TTC549 (cell line): ENCODE results near the gene TTPAL.

ENCODE experiments used
- FAIRE-seq: peaks from 2 replicates; lab custom pipeline; 2012; peaks lifted over from hg19 to GRCh38; lab: Jason Lieb, UNC

Gene TTPAL

DNA sequence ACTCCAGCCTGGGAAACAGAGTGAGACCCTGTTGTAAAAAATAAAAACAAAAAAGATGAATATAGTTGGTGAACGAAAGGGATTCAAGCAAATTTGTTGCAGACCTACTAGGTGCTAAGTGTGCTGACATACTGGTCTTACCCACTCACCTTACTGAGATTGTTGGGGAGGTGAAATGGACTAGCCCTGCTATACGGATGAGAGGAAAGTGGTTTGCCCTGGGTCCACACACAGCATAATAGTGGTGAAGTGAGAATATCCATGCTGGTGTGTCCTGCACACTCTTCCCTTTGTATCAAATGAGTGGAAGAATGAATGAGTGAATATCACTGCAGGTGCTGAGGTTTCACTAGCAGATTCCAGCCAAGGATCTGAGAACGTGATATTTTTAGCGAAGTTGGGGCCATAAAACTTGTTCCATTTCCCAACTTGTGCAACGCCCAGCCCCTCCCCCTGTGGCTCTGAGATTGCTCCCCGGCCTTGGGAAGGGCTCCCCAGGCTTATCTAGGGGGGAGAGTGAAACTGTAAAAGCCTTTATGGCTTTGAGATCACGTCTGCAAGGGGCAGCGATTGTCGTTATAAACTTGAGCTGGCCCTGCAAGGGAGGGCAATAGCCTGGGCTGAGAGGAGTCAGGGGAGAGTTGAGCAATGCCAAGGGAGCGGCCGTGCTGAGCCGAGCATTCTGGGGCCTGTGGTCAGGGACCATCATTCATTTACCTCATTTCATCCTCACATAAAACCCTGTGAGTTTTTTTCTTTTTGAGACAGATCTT, 33.2 kb upstream of the TTPAL start:
- FAIRE-seq = no peak

DNA sequence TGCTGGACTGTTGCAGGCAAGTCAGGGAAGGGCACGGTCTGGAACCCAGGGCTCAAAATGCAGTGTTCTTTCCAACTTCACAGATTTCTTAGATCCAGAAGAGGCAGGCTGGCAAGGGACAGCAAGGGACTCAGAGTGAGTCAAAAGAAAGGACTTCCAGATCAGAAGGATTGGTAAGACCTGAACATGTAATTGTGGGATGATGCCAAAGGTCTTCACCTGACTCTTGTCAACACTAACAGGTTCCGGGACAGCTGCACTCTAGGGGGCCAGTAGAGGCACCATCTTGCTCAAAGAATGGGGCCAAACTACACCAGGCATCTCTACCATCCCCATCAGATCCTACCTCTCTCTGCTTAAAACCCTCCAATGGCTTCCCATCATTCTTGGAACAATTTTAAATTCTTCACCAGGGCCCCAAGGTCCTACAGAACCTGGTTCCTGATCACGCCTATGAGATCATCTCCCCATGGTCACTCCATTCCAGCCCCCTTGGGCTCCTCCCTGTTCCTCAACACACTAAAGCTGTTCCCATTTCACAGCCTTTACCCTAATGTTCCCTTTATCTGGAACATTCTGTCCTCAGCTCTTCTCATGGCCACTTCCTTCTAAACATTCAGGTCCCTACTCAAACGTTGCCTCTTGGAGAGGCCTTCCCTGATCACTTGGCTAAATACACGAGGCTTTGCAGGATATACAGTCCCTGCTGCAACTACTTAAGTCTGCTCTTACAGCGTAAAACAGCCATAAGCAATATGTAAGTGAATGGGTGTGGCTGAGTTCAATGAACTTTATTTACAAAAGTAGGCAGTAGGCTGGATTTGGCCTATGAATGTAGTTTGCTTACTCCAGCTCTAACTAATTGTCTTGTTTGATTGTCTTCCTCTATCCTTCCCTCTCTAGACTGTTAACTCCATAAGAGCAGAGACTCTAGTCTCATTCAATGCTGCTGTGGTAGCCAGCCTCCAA, 29.6 kb upstream of the TTPAL start:
- FAIRE-seq = no peak

DNA sequence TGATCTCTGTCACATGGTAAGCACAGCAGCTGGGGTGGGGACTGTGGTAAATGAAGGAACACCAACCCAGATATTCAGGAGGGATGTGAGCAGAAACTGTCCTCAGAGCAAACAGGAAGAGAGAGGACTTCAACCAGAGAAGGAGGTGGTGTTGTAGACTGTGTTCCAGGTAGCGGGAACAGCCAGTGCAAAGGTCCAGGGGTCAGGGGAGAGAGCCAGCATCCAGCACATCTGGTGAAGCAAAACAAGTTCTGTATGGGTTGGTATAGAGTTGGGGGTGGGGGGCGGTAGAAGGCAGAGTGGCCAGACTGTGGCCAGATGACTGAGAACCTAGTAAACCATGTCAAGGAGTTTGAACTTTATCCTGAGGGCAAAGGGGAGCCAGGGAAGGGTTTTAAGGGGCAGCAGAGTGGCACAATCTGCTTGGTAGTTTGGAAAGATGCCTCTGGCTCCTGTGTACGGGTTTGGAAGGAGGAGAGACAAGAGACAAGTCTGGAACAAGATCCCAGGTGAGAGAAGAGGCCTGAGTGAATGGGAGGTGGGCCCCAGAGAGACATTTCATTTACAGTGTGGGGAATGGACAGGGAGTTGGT, 27.8 kb upstream of the TTPAL start:
- no peak for FAIRE-seq

DNA sequence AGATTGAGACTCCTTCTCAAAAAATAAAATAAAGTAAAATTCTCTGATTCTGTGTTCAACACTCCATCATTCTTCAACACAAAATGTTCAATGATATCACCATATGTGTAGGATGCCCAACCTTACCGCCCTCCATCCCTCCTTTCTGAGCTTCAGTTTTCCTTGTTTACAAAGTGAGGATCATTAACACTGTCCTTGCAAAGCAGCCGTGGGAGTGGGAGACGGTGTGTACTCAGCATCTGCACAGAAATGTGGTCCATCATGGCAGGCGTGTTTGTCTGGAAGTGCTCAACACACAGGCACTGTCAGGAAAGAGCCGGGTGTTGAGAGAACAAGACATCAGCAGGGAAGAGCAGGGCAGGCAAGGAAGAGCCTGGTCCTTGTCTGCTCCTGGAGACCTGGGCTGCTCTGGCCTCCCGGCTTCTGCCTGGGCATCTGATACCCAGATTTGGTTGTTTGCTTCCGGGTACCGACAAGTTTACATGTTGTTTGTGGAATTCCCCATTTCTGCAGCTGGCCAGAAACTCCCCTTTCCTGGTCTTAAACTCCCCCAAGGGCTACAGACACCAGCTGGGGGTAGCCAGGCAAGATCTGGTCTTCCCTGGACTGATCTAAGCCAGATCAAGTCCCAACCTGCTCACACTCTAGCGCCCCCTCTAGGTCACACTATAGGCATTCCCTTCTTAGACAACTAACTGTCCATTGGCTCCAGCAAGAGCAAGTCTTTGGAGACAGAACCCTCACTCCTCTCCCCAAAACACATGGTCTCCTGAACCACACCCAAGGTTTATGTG, 26.7 kb upstream of the TTPAL start:
- FAIRE-seq = no peak

DNA sequence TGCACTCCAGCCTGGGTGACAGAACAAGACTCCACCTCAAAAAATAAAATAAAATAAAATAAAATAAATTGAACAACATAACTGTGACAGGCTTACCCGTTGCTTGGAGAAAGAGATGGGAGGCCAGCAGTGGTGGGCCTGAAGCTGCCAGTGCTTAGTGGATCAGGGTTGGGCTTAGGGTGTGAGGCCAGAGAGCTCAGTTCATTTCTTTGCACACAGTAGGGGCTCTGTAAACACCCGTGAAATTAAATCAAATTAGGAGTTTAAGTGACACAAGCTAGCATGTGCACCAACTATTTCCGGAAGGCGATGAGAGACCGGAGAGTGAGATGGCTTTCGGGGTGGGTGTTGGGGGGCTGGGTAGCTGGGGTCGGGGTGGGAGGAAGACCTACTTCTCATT, 25.8 kb upstream of the TTPAL start:
- FAIRE-seq = no peak

DNA sequence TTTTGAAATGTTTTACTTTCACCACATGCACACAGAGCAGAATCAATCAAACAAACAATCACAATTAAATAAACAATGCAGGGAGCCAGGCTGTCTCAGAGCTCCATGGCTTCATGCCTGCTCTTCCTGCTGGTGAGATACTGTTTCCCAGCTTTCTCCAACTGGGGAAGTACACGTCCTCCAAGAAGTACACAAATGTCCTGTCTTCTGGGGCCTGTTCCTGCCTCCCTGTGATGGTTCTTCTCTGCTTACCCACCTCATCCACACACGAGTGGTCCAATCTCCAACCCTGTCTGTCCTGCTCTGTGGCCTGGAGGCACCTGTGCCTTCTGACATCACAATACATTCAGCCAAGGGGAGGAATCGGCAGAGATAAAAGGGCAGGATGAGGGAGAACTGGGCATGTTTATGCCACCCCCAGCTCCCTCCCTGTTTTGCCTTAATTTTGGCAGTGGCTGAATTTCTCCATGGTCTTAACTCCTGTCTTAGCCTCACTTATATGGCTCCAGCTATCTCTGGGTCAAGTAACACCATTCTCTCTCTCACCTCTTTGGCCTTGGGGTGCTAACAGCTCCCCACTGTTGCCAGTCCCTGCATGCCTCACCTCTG, 25.3 kb upstream of the TTPAL start:
- FAIRE-seq = no peak

DNA sequence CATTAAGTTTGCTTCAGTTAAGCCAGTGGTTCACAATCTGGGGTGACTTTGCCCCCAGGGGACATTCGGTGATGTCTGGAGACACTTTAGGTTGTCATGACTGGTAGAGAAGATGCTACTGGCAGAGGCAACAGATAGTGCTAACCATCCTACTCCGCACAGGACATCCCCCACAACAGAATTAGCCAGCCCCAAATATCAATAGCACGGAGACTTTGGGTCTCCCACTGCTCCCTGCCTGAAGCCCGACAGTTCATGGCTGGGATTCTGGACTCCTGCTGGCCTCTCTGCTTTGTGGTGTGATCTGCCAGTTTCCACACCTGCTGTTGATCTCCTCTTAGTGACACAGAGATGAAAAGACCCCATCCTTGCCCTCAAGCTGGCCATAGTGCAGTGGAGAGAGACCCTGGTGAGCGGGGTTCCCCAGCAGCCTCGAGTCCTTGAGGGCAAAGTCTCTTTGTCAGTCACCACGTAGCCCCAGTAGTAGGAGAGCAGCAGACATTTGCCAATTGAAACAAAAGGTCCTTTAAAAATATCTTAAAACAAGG, 24.7 kb upstream of the TTPAL start:
- FAIRE-seq = no peak

DNA sequence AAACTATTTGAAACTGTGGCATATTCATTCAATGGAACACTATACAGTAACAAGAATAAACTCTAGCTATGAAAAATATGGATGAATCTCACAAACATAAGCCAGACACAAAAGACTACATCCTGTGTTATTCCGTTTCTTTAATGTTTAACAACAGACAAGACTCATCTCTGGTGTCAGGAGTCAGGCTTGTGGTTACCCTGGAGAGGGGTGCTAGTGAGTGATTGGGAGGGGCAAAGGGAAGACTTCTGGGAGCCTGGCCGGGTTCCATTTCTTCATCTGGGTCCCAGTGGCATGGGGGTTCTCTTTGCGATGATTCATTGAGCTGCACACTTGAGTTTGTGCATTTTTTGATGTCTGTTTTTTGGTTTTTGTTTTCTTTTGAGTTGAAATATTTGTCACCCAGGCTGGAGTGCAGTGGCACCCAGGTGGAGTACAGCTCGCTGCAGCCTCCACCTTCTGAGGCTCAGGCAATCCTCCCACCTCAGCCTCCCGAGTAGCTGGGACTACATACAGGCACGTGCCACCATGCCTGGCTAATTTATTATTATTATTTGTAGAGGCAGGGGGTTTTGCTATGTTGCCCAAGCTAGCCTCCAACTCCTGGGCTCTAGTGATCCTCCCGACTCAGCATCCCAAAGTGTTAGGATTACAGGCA, 21.2 kb upstream of the TTPAL start:
- no peak for FAIRE-seq

DNA sequence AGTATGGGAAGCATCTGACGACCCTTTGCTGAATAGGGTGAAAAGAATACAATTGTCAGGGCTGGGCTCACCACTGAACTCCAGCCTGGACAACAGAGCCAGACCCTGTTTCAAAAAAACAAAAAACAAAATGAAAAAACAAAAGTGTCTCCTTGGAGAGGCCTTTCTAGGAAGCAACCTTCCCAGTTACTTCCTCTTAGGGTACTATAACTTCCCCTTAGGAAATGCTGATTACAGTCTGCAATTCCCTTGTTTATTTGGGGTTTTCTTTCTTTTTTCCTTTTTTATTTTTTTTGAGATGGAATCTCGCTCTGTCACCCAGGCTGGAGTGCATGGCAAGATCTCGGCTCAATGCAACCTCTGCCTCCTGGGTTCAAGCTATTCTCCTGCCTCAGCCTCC, 20.5 kb upstream of the TTPAL start:
- no peak for FAIRE-seq

DNA sequence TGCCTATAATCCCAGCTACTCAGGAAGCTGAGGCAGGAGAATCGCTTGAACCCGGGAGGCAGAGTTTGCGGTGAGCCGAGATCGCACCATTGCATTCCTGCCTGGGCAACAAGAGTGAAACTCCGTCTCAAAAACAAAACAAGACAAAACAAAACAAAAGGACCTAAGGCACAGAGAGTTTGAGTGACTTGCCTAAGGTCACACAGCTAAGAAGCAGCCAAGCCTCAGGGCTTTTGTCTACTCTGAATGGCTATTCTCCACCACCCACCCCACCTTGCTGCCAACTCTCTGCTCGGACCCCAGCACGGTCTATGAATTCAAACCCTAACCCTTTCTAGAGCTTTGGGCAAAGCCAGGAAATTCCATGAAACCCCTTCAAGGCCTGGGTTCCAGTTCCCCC, 19.1 kb upstream of the TTPAL start:
- no peak for FAIRE-seq

DNA sequence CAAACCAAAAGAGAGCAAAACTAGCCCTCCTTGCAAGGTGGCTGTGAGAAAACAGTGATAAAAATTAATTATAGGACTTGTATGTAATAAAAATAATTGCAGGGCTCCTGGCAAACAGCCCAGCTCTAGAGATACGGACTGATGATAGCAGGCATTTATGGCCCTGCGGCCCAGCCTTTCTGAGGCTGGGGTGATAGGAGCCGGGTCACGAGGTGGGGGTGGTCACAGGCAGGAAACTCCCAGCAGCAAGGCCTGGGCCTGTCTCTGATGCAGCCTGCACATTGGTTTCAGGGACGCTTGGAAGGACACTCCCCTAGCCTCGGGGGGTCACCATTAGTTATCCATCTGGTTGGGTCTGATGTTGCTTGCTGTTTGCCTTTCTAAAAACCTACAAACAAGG, 18.7 kb upstream of the TTPAL start:
- FAIRE-seq = no peak

DNA sequence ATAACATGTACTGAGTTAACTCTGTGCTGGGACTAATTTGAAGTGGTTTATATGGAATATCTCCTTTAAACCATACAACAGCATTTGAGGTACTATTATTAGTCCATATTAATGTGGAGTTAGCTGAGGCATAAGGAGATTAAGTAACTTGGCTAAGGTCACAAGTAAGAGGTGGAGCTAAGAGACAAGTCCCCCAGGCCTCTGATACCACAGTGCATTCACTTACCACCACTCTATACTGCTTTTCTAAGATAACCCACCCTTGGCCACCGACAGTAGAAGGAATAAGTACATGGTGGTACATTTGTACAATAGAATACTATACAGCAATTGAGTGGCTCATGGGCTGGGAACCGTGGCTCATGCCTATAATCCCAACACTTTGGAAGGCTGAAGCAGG, 16.4 kb upstream of the TTPAL start:
- no peak for FAIRE-seq

DNA sequence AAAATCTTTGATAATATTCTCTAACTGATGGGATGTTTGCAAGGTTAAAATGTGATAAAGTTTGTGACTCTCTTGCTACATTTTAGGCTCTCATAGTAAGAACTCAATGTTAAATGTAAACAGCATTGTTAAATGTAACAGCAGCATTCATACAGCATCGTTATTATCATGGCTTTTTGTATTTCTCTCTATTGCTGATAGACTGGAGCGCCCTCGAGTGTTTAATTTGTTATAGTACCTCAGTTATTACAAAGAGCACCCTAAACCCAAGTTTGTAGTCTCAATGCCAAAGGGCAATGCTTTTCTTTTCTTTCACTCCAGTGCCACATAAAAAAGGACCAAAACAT, 14.9 kb upstream of the TTPAL start:
- FAIRE-seq = peak; percentile 41

DNA sequence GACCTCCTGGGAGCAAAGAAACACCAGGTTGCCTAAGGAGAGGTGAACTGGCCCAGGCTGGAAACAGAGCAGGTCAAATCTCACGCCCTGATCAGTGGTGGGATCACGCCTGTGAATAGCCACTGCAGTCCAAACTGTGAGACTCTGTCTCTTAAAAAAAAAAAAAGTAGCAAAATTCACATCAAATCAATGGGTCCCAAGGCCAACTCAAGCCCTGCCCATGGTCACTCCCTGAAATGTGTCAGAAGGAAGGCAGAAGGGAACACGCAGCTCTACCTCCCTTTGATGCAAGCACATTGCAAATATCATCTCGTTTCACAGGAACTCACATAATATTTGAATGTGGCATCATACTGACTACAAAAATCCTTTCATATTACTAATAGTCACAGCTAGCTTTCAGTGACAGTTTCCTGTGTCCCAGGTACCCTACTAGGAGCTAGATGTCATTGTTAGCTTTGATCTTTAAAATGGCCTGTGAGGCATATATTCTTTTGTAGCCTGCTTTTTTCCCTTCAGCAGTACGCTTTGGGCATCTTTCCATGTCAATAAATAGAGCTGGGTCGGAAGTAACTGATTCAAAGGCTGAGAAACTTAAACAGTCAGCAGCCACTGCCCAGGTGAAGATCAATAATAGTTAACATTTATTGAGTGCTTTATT, 14.4 kb upstream of the TTPAL start:
- no peak for FAIRE-seq

DNA sequence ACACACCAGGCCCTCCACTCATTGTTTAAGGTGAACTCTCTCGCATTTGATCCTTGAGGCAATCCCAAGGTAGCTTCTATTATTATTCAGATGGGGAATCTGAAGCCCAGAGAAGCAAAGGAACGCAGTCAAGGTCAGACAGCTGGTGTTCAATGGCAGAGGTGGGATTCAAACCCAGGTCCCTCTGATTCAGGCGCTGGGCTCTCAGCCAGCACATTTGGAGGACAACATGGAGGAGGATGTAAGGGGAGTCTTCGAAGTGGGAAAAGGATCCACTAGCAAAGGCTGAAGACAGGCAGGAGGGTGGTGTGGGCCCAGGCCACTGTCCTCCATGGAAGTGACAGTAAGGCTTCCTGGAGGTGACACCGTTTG, 13.9 kb upstream of the TTPAL start:
- FAIRE-seq = no peak

DNA sequence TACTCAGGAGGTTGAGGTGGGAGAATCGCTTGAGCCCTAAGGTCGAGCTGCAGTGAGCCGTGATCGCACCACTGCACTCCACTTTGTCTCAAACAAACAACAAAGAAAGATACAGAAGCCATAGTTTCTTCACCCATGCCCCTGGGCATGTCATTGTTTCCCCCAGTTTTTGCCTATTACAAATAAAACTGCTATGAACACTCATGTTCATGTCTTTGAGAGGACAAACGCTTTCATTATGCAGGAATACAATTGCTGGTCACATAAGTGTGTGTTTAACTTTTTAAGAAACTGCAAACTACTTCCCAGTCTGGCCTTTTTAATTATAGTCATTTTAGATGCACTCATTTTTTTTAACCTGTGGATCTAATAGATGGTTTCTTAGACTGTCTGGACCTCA, 12.2 kb upstream of the TTPAL start:
- FAIRE-seq = no peak

DNA sequence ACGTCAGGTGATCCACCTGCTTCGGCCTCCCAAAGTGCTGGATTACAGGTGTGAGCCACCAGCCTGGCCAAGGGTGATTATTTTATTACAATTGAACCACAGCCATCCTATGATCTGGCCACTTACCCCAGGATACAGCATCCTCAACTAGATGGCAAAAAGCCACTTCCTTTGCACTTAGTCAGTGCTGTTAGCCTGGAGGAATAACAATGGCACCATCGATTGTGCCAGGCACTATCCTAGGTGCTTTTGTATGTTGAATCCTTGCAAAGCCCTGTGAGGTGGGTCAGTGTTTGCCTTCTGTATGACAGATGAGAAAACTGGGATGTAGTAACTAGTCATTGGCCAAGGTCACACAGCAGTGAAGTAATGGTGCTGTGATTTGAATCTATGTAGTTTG, 11.2 kb upstream of the TTPAL start:
- FAIRE-seq = no peak

DNA sequence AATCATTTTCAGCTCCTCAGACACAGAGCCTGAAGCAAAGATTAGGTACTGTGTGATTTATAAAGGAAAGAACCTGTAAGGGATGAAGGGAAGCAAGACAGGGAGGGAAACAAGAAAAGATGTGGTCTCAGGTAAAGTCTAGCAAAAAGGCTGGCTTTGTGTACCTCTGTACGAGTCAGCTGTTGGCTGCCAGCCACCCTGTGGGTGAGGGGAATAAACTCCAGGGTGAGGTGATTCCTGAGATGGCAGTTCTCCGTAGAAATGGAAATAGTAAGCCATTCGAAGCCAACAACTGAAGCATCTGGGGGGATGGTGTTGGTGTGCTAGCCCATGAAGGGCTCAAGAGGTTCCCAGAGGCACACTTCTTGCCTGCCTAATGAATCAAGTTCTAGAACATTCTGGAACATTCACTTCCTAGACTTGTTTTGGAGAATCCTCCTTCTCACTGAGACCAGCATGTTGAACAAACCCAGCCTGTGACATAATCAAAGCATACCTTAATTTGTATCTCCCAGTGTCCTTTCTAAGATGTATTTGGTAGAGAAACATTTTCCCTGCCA, 10.6 kb upstream of the TTPAL start:
- FAIRE-seq = no peak

DNA sequence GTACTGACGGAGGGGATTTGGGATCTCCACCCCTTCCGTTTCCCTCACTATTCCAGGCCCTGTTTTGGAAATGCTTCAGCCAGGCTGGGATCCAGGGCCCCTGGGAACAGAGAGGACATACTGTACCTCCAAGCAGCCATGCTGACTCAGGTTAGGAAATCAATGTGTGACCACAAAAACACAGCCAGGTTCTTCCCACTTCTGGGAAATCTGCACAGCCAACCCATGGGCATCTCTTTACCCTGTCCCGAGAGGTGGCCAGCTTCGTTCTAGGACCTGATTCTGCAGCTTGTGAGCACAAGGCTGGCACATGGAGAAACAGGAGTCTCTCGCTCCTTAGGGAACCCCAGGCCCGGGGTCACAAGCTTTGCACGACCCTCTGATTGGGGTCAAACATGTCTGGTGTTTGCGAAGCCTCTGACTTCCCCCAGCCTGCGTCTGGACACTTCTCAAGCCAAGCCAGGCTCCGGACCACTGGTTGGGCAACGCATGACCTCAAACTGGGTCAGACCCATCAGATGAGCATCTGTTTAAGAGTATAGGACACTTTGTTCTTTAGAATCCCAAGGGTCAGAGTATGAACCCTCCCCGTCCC, 8.3 kb upstream of the TTPAL start:
- no peak for FAIRE-seq
